OCI-LY7 (cell line): ENCODE measurements around the gene MACROH2A1. TPM values are rescaled to one million over a fixed set of nuclear protein-coding genes. Genes with fewer than 3 reads are reported as not detected.

Source experiments
- BruUV-seq: library from RNA; stranded (reverse); fragments of 400-500 nt; replicated peaks from 2 replicates; lab custom pipeline; 2021; lab: Mats Ljungman, UMichigan
- CTCF ChIA-PET: fragments of 300-600 bp; sonication (Branson Sonifier 250); formaldehyde crosslinking; loops from one replicate; lab custom pipeline; 2022; ENCODE audit warnings: antibody characterized with exemption; ENCODE audit not compliant: unreplicated experiment; lab: Charles Lee
- POLR2A ChIA-PET: fragments of 300-600 bp; sonication (Branson Sonifier 250); formaldehyde crosslinking; loops from one replicate; lab custom pipeline; 2022; ENCODE audit warnings: antibody characterized with exemption; lab: Charles Lee
- DNase-seq: peaks from one replicate; pipeline ENCODE4 v3.0.0-alpha.2; 2015; ENCODE audit warnings: low spot score
- H2AFZ ChIP-seq: fragments of 200-600 bp; sonication (generic), shearing (Covaris generic); 2 replicates; pipeline ENCODE4 v1.6.1; 2014; ENCODE audit warnings: mild to moderate bottlenecking, antibody characterized with exemption, low read length, moderate library complexity
- H3K27ac ChIP-seq: fragments of 200-600 bp; sonication (generic); 2 replicates; pipeline ENCODE4 v1.5.1; 2014; ENCODE audit warnings: mixed run types, low read depth, mild to moderate bottlenecking, moderate library complexity, low read length, inconsistent platforms; ENCODE audit not compliant: poor library complexity, severe bottlenecking
- H3K36me3 ChIP-seq: fragments of 200-600 bp; sonication (generic); 2 replicates; pipeline ENCODE4 v1.6.1; 2014; ENCODE audit warnings: mild to moderate bottlenecking, antibody characterized with exemption, low read length, moderate library complexity, mixed read lengths; ENCODE audit not compliant: insufficient read depth
- H3K4me1 ChIP-seq: fragments of 200-600 bp; sonication (generic); 2 replicates; pipeline ENCODE4 v1.5.1; 2014; ENCODE audit warnings: mild to moderate bottlenecking, low read length; ENCODE audit not compliant: insufficient read depth, poor library complexity, severe bottlenecking
- H3K4me2 ChIP-seq: fragments of 200-600 bp; sonication (generic); 2 replicates; pipeline ENCODE4 v1.6.1; 2014; ENCODE audit warnings: mild to moderate bottlenecking, low read length
- H3K4me3 ChIP-seq: fragments of 200-600 bp; sonication (generic); 2 replicates; pipeline ENCODE4 v1.5.1; 2014; ENCODE audit warnings: mild to moderate bottlenecking, low read depth, low read length; ENCODE audit not compliant: poor library complexity, severe bottlenecking
- H3K79me2 ChIP-seq: fragments of 200-600 bp; sonication (generic); 2 replicates; pipeline ENCODE4 v1.6.1; 2016; ENCODE audit warnings: low read depth, mild to moderate bottlenecking, low read length, moderate library complexity, mixed read lengths; ENCODE audit not compliant: insufficient read depth
- H3K9me2 ChIP-seq: fragments of 200-600 bp; sonication (generic); 2 replicates; pipeline ENCODE4 v1.6.1; 2016; ENCODE audit warnings: mild to moderate bottlenecking, low read length, mixed read lengths; ENCODE audit not compliant: insufficient read depth
- H3K9me3 ChIP-seq: fragments of 200-600 bp; sonication (generic); 2 replicates; pipeline ENCODE4 v1.6.1; 2014; ENCODE audit warnings: mild to moderate bottlenecking, mixed run types, low read length, mixed read lengths
- H4K20me1 ChIP-seq: fragments of 200-600 bp; sonication (generic); 2 replicates; pipeline ENCODE4 v1.6.1; 2014; ENCODE audit warnings: mild to moderate bottlenecking, antibody characterized with exemption, low read length, moderate library complexity, mixed read lengths; ENCODE audit not compliant: insufficient read depth
- EZH2phosphoT487 ChIP-seq: fragments of 200-600 bp; sonication (generic); IDR thresholded peaks from 2 replicates; pipeline ENCODE4 v1.6.1; 2018; ENCODE audit warnings: low read depth, borderline replicate concordance, mild to moderate bottlenecking, mixed run types, antibody characterized with exemption, low read length, moderate library complexity, mixed read lengths
- intact Hi-C: fragments of 100-400 bp; cut with micrococcal nuclease; formaldehyde crosslinking; loops from one replicate; pipeline ENCODE4 v1.10.0; 2022; ENCODE audit not compliant: unreplicated experiment
- total RNA-seq, 2 experiments: library from RNA; depleted of rRNA in 1 of 2; stranded (reverse); fragments of >200 nt in 1 of 2; shearing (Covaris generic) in 1 of 2; gene quantifications; 2 replicates each; pipeline ENCODE4 v1.2.3, GENCODE V29; 2014 to 2022
- TF ChIP-seq, protein P1 (sequence below): fragments of 200-600 bp; sonication (generic); conservative IDR thresholded peaks from 2 replicates; pipeline ENCODE4 v1.5.1; 2014; ENCODE audit warnings: mild to moderate bottlenecking, antibody characterized with exemption, low read length, moderate library complexity, mixed read lengths

The MACROH2A1 gene
- total RNA-seq, 2 experiments from 2014 or later: 271 to 356 TPM

- H3K79me2 ChIP-seq: no peaks in the 10 kb centered on the region
- H3K27ac ChIP-seq: no peak overlapping the region
- H3K36me3 ChIP-seq: no peaks in the 10 kb centered on the region
- no peak overlapping the region for H2AFZ ChIP-seq
- no peaks in the 10 kb centered on the region for H3K4me1 ChIP-seq
- H4K20me1 ChIP-seq: no peaks in the 10 kb centered on the region
- H3K9me3 ChIP-seq: no peaks in the 10 kb centered on the region
- H3K9me2 ChIP-seq: no peaks in the 10 kb centered on the region
- POLR2A ChIA-PET: no interaction called here
- CTCF ChIA-PET: no interaction called here
- no TSS peak for BruUV-seq
- DNase-seq: no peak
- H3K4me3 ChIP-seq: no peak overlapping the region
- TF ChIP-seq, protein P1, sequence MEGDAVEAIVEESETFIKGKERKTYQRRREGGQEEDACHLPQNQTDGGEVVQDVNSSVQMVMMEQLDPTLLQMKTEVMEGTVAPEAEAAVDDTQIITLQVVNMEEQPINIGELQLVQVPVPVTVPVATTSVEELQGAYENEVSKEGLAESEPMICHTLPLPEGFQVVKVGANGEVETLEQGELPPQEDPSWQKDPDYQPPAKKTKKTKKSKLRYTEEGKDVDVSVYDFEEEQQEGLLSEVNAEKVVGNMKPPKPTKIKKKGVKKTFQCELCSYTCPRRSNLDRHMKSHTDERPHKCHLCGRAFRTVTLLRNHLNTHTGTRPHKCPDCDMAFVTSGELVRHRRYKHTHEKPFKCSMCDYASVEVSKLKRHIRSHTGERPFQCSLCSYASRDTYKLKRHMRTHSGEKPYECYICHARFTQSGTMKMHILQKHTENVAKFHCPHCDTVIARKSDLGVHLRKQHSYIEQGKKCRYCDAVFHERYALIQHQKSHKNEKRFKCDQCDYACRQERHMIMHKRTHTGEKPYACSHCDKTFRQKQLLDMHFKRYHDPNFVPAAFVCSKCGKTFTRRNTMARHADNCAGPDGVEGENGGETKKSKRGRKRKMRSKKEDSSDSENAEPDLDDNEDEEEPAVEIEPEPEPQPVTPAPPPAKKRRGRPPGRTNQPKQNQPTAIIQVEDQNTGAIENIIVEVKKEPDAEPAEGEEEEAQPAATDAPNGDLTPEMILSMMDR: no peak
- no peak overlapping the region for H3K4me2 ChIP-seq
- intact Hi-C loops: no loop called here
Measured at GRCh38 chr5:135443161-135443960, 44.3 kb upstream of the MACROH2A1 start.

DNA sequence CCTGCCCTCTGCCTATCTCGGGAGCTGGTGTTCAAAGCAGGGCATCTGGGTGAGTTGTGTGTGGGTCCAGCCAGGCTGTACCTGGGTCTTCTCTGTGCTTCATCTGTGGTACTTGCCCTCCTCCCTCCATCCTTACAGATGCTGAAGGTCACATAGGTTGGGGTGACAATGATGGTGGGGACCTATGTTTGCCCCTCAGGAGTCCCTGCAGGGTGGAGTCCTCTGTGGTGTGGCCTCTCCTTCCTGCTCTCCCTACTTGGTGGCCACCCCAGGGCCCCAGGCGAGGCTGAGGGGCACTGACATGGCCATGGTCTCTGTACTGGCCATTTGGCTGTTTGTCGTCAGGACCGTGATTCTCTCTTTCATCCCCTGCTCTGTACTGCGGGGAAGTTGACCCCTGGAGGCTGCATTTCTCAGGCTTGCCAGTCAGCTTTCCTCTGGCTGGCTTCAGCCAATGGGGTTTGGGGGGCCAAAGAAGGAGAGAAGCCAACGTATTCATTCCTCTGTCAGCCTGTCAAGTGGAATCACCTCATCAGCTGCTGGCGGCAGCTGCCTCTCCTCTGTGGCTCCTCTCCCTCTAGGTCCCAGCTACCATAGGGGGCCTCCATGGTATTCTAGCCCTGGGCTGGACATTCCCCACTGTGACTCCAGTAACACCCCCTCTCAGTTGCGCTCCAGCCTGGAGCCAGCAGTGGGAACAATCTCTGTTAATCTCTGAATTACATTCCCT lies 43.6 kb upstream of the MACROH2A1 start:
- no peaks in the 10 kb centered on the region for H3K36me3 ChIP-seq
- no peak for DNase-seq
- intact Hi-C loops: no loop called here
- ChIA-PET CTCF (no interaction called here), POLR2A (interaction anchor here (0.5 kb wide), 1 partner anchor 40 kb away, joined by 7 read pairs; no protein-coding TSS in a partner anchor)
- no peak overlapping the region for H2AFZ ChIP-seq
- H3K27ac ChIP-seq: no peak overlapping the region
- BruUV-seq: no TSS peak
- H3K9me2 ChIP-seq: no peaks in the 10 kb centered on the region
- no peak overlapping the region for H3K4me3 ChIP-seq
- peaks cover 2% of the 10 kb centered on the region for H3K4me1 ChIP-seq
- no peaks in the 10 kb centered on the region for H4K20me1 ChIP-seq
- no peaks in the 10 kb centered on the region for H3K79me2 ChIP-seq
- H3K4me2 ChIP-seq: no peak overlapping the region
- TF ChIP-seq EZH2phosphoT487: no peak
- TF ChIP-seq, protein P1: no peak
- no peaks in the 10 kb centered on the region for H3K9me3 ChIP-seq
